ENCODE data around the gene MTO1.
"Not testable (repeated sequence)": the region's sequence is repeated elsewhere in the genome, so short reads cannot be mapped to it uniquely, and the experiment has no call there.

The MTO1 gene

GRCh38 chr6:73497915-73498314 is 36.4 kb downstream of the MTO1 start:
- H3K27ac ChIP-seq (ENCODE audit: low read depth, low read length), result no peak overlapping the region
- H3K4me1 ChIP-seq (ENCODE audit: control insufficient read depth in 5 of 5, insufficient read depth in 5 of 5, low read length in 5 of 5), result no peaks in the 10 kb centered on the region
- no peaks in the 10 kb centered on the region for H3K9me3 ChIP-seq (ENCODE audit: control insufficient read depth in 5 of 5, low read length in 5 of 5)
- H3K4me3 ChIP-seq (ENCODE audit: low read depth in 1 of 5, low read length in 5 of 5), result no peak overlapping the region
- no peaks in the 10 kb centered on the region for H3K27me3 ChIP-seq (ENCODE audit: control insufficient read depth in 5 of 5, insufficient read depth in 4 of 5, low read length in 5 of 5)
- peaks cover 34 to 71% (median 51%) of the 10 kb centered on the region in 5 donors for H3K36me3 ChIP-seq (ENCODE audit: control insufficient read depth in 5 of 5, insufficient read depth in 5 of 5, low read length in 5 of 5)
- H3K9ac ChIP-seq (ENCODE audit: low read length in 5 of 5), result no peak overlapping the region

- H3K4me3 ChIP-seq (ENCODE audit: low read depth in 1 of 5, low read length in 5 of 5), result no peak overlapping the region
- H3K9me3 ChIP-seq (ENCODE audit: control insufficient read depth in 5 of 5, low read length in 5 of 5), result peaks cover 0 to 2% (median 0%) of the 10 kb centered on the region in 5 donors
- H3K9ac ChIP-seq (ENCODE audit: low read length in 5 of 5), result no peak overlapping the region
- H3K27ac ChIP-seq (ENCODE audit: low read depth, low read length), result no peak overlapping the region
- no peaks in the 10 kb centered on the region for H3K27me3 ChIP-seq (ENCODE audit: control insufficient read depth in 5 of 5, insufficient read depth in 4 of 5, low read length in 5 of 5)
- H3K4me1 ChIP-seq (ENCODE audit: control insufficient read depth in 5 of 5, insufficient read depth in 5 of 5, low read length in 5 of 5), result no peaks in the 10 kb centered on the region
- H3K36me3 ChIP-seq (ENCODE audit: control insufficient read depth in 5 of 5, insufficient read depth in 5 of 5, low read length in 5 of 5), result peaks cover 15 to 53% (median 37%) of the 10 kb centered on the region in 5 donors
These were observed 41.7 kb downstream of the MTO1 start for GRCh38 chr6:73503027-73503772.

- H3K27ac ChIP-seq (ENCODE audit: low read depth, low read length), result no peak overlapping the region
- H3K4me3 ChIP-seq (ENCODE audit: low read depth in 1 of 5, low read length in 5 of 5), result no peak overlapping the region
- no peak overlapping the region for H3K9ac ChIP-seq (ENCODE audit: low read length in 5 of 5)
- H3K9me3 ChIP-seq (ENCODE audit: control insufficient read depth in 5 of 5, low read length in 5 of 5), result peaks cover 0 to 2% (median 0%) of the 10 kb centered on the region in 5 donors
- H3K36me3 ChIP-seq (ENCODE audit: control insufficient read depth in 5 of 5, insufficient read depth in 5 of 5, low read length in 5 of 5), result peaks cover 13 to 45% (median 31%) of the 10 kb centered on the region in 5 donors
- peaks cover 0 to 3% (median 0%) of the 10 kb centered on the region in 5 donors for H3K4me1 ChIP-seq (ENCODE audit: control insufficient read depth in 5 of 5, insufficient read depth in 5 of 5, low read length in 5 of 5)
- no peaks in the 10 kb centered on the region for H3K27me3 ChIP-seq (ENCODE audit: control insufficient read depth in 5 of 5, insufficient read depth in 4 of 5, low read length in 5 of 5)
These were observed 42.6 kb downstream of the MTO1 start for GRCh38 chr6:73504160-73504559.

DNA sequence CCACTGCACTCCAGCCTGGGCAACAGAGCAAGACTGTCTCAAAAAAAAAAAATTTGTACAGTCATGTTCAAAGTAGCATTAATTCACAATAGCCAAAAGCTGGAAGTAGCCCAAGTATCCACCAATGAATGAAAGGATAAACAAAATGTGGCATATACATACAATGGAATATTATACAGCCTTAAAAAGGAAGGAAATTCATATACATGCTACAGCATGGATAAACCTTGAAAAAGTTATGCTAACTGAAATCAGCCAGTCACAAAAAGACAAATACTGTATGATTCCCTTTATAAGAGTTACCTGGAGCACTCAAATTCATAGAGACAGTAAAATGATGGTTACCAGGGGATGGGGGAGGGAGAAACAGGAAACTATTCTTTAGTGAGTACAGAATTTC is 43.6 kb downstream of the MTO1 start:
- Histone ChIP-seq H3K9me3 (ENCODE audit: control insufficient read depth in 5 of 5, low read length in 5 of 5) (peaks cover 0 to 2% (median 0%) of the 10 kb centered on the region in 5 donors), H3K9ac (ENCODE audit: low read length in 5 of 5) (no peak overlapping the region), H3K27me3 (ENCODE audit: control insufficient read depth in 5 of 5, insufficient read depth in 4 of 5, low read length in 5 of 5) (no peaks in the 10 kb centered on the region), H3K4me3 (ENCODE audit: low read depth in 1 of 5, low read length in 5 of 5) (no peak overlapping the region), H3K4me1 (ENCODE audit: control insufficient read depth in 5 of 5, insufficient read depth in 5 of 5, low read length in 5 of 5) (peaks cover 0 to 3% (median 0%) of the 10 kb centered on the region in 5 donors), H3K36me3 (ENCODE audit: control insufficient read depth in 5 of 5, insufficient read depth in 5 of 5, low read length in 5 of 5) (peaks cover 11 to 37% (median 22%) of the 10 kb centered on the region in 5 donors), H3K27ac (ENCODE audit: low read depth, low read length) (no peak overlapping the region)

DNA sequence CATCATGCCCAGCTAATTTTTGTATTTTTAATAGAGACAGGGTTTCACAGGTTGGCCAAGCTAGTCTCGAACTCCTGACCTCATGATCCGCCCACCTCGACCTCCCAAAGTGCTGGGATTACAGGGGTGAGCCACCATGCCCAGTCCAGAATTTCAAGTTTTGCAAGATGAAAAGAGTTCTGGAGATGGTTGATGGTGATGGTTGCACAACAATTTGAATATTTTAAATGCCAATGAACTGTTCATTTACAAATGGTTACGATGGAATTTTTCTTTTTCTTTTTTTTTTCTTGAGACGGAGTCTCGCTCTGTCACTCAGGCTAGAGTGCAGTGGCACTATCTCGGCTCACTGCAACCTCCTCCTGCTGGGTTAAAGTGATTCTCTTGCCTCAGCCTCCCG is 44.2 kb downstream of the MTO1 start:
- H3K27ac ChIP-seq (ENCODE audit: low read depth, low read length); H3K9ac ChIP-seq (ENCODE audit: low read length in 5 of 5); H3K9me3 ChIP-seq (ENCODE audit: control insufficient read depth in 5 of 5, low read length in 5 of 5); H3K27me3 ChIP-seq (ENCODE audit: control insufficient read depth in 5 of 5, insufficient read depth in 4 of 5, low read length in 5 of 5); H3K4me3 ChIP-seq (ENCODE audit: low read depth in 1 of 5, low read length in 5 of 5); H3K4me1 ChIP-seq (ENCODE audit: control insufficient read depth in 5 of 5, insufficient read depth in 5 of 5, low read length in 5 of 5): not testable (repeated sequence)
- H3K36me3 ChIP-seq (ENCODE audit: control insufficient read depth in 5 of 5, insufficient read depth in 5 of 5, low read length in 5 of 5), result peaks cover 8 to 32% (median 17%) of the 10 kb centered on the region in 5 donors

DNA sequence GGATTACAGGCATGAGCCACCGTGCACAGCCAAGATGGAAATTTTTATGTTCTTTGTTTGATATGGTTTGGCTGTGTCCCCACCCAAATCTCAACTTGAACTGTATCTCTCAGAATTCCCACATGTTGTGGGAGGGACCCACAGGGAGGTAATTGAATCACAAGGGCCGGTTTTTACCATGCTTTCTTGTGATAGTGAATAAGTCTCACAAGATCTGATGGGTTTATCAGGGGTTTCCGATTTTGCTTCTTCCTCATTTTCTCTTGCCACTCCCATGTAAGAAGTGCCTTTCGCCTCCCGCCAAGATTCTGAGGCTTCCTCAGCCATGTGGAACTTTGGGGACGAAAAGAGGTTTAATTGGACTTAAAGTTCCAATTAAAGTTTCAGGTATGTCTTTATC is 44.7 kb downstream of the MTO1 start:
- Histone ChIP-seq H3K27ac (ENCODE audit: low read depth, low read length) (no peak overlapping the region), H3K27me3 (ENCODE audit: control insufficient read depth in 5 of 5, insufficient read depth in 4 of 5, low read length in 5 of 5) (no peaks in the 10 kb centered on the region), H3K4me1 (ENCODE audit: control insufficient read depth in 5 of 5, insufficient read depth in 5 of 5, low read length in 5 of 5) (peaks cover 0 to 3% (median 0%) of the 10 kb centered on the region in 5 donors), H3K9me3 (ENCODE audit: control insufficient read depth in 5 of 5, low read length in 5 of 5) (peaks cover 0 to 2% (median 0%) of the 10 kb centered on the region in 5 donors), H3K36me3 (ENCODE audit: control insufficient read depth in 5 of 5, insufficient read depth in 5 of 5, low read length in 5 of 5) (peaks cover 2 to 27% (median 15%) of the 10 kb centered on the region in 5 donors), H3K4me3 (ENCODE audit: low read depth in 1 of 5, low read length in 5 of 5) (no peak overlapping the region), H3K9ac (ENCODE audit: low read length in 5 of 5) (no peak overlapping the region)

DNA sequence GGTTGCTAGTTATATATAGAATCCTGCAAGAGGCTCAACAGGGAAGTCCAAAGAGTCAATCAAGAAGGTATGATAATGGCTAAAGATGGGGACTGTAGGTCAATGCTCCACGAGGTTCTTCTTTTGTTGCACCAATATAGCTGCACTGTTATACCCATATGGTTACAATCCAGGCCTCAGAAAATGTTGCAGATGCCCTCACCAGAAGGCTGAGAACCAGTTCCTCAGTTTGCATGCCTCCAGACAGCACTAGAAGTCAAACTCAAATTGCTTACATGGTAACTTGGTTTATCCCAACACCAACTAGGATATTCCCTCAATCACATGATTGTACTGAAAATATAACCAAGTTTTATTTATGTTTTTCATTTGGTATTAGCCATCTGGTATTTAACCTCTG is 47.2 kb downstream of the MTO1 start:
- peaks cover 0 to 10% (median 5%) of the 10 kb centered on the region in 5 donors for H3K36me3 ChIP-seq (ENCODE audit: control insufficient read depth in 5 of 5, insufficient read depth in 5 of 5, low read length in 5 of 5)
- no peaks in the 10 kb centered on the region for H3K27me3 ChIP-seq (ENCODE audit: control insufficient read depth in 5 of 5, insufficient read depth in 4 of 5, low read length in 5 of 5)
- no peak overlapping the region for H3K27ac ChIP-seq (ENCODE audit: low read depth, low read length)
- peaks cover 0 to 2% (median 0%) of the 10 kb centered on the region in 5 donors for H3K9me3 ChIP-seq (ENCODE audit: control insufficient read depth in 5 of 5, low read length in 5 of 5)
- H3K4me1 ChIP-seq (ENCODE audit: control insufficient read depth in 5 of 5, insufficient read depth in 5 of 5, low read length in 5 of 5), result peaks cover 0 to 3% (median 0%) of the 10 kb centered on the region in 5 donors
- H3K4me3 ChIP-seq (ENCODE audit: low read depth in 1 of 5, low read length in 5 of 5), result no peak overlapping the region
- no peak overlapping the region for H3K9ac ChIP-seq (ENCODE audit: low read length in 5 of 5)

DNA sequence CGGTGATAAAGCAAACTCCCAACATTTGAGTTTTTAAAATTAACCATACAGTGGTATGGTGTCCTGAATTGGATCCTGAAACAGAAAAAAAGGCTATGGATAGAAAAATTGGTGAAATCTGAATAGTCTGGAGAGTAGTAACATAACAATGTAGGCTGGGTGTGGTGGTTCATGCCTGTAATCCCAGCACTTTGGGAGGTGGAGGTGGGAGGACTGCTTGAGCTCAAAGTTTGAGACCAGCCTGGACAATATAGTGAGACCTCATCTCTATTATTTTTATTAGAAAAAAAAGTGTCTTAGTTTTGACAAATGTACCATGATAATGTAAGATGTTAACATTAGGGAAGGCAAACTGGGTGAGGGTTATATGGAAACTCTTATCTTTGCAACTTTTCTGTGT is 48.3 kb downstream of the MTO1 start:
- H3K4me3 ChIP-seq (ENCODE audit: low read depth in 1 of 5, low read length in 5 of 5), result no peak overlapping the region
- H3K9ac ChIP-seq (ENCODE audit: low read length in 5 of 5), result no peak overlapping the region
- peaks cover 0 to 2% (median 0%) of the 10 kb centered on the region in 5 donors for H3K9me3 ChIP-seq (ENCODE audit: control insufficient read depth in 5 of 5, low read length in 5 of 5)
- H3K36me3 ChIP-seq (ENCODE audit: control insufficient read depth in 5 of 5, insufficient read depth in 5 of 5, low read length in 5 of 5), result peaks cover 0 to 6% (median 2%) of the 10 kb centered on the region in 5 donors
- H3K27ac ChIP-seq (ENCODE audit: low read depth, low read length), result no peak overlapping the region
- H3K4me1 ChIP-seq (ENCODE audit: control insufficient read depth in 5 of 5, insufficient read depth in 5 of 5, low read length in 5 of 5), result peaks cover 0 to 3% (median 0%) of the 10 kb centered on the region in 5 donors
- no peaks in the 10 kb centered on the region for H3K27me3 ChIP-seq (ENCODE audit: control insufficient read depth in 5 of 5, insufficient read depth in 4 of 5, low read length in 5 of 5)

- peaks cover 0 to 17% (median 14%) of the 10 kb centered on the region in 5 donors for H3K4me1 ChIP-seq (ENCODE audit: control insufficient read depth in 5 of 5, insufficient read depth in 5 of 5, low read length in 5 of 5)
- no peaks in the 10 kb centered on the region for H3K27me3 ChIP-seq (ENCODE audit: control insufficient read depth in 5 of 5, insufficient read depth in 4 of 5, low read length in 5 of 5)
- H3K9me3 ChIP-seq (ENCODE audit: control insufficient read depth in 5 of 5, low read length in 5 of 5), result no peaks in the 10 kb centered on the region
- H3K4me3 ChIP-seq (ENCODE audit: low read depth in 1 of 5, low read length in 5 of 5), result no peak overlapping the region
- no peak overlapping the region for H3K27ac ChIP-seq (ENCODE audit: low read depth, low read length)
- H3K36me3 ChIP-seq (ENCODE audit: control insufficient read depth in 5 of 5, insufficient read depth in 5 of 5, low read length in 5 of 5), result peaks cover 8 to 22% (median 21%) of the 10 kb centered on the region in 5 donors
- no peak overlapping the region for H3K9ac ChIP-seq (ENCODE audit: low read length in 5 of 5)
These were observed 50.3 kb downstream of the MTO1 start for GRCh38 chr6:73511796-73512195.

- no peaks in the 10 kb centered on the region for H3K9me3 ChIP-seq (ENCODE audit: control insufficient read depth in 5 of 5, low read length in 5 of 5)
- no peaks in the 10 kb centered on the region for H3K27me3 ChIP-seq (ENCODE audit: control insufficient read depth in 5 of 5, insufficient read depth in 4 of 5, low read length in 5 of 5)
- peaks cover 14 to 36% (median 35%) of the 10 kb centered on the region in 5 donors for H3K36me3 ChIP-seq (ENCODE audit: control insufficient read depth in 5 of 5, insufficient read depth in 5 of 5, low read length in 5 of 5)
- peaks cover under 1 to 31% (median 26%) of the 10 kb centered on the region in 5 donors for H3K4me1 ChIP-seq (ENCODE audit: control insufficient read depth in 5 of 5, insufficient read depth in 5 of 5, low read length in 5 of 5)
- H3K4me3 ChIP-seq (ENCODE audit: low read depth in 1 of 5, low read length in 5 of 5), result no peak overlapping the region
- H3K27ac ChIP-seq (ENCODE audit: low read depth, low read length), result no peak overlapping the region
- no peak overlapping the region for H3K9ac ChIP-seq (ENCODE audit: low read length in 5 of 5)
These were observed 51.9 kb downstream of the MTO1 start for GRCh38 chr6:73513496-73513854.
